GM19467 (cell line): ENCODE data around the gene SH2D7.

Experiments
- ATAC-seq: cut with Tn5 transposase; IDR thresholded peaks from one replicate; pipeline ENCODE4 v1.9.1; 2021; ENCODE audit warnings: mild to moderate bottlenecking, moderate library complexity; ENCODE audit not compliant: unreplicated experiment

Gene SH2D7

DNA sequence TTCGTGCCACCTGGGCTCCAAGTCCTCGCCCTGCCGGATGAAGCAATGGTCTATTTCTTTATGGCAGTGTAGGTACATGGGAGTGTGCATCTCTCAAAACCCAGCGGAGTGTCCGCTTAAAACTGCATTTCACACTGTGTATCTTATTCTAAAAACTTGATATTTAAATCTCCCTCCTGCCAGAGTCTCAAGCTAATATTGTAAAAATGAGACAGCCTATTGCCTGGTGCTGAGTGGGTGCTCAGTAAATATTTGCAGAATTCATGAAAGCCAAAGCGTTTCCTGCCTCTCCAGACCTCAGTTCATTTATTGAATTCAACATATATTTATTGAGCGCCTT, 14.5 kb upstream of the SH2D7 start:
- ATAC-seq, result no peak

GRCh38 chr15:78079298-78080087, 12.9 kb upstream of the SH2D7 start:
- ATAC-seq, result no peak

- no peak for ATAC-seq
These were observed 12.3 kb upstream of the SH2D7 start for GRCh38 chr15:78080088-78080460.

- no peak for ATAC-seq
These were observed 10.1 kb upstream of the SH2D7 start for GRCh38 chr15:78082106-78082742.

GRCh38 chr15:78082743-78083110, 9.6 kb upstream of the SH2D7 start:
- ATAC-seq, result no peak

GRCh38 chr15:78083186-78083585, 9.2 kb upstream of the SH2D7 start:
- ATAC-seq, result no peak

- ATAC-seq, result no peak
These were observed 8.5 kb upstream of the SH2D7 start for GRCh38 chr15:78083687-78084448.

GRCh38 chr15:78084449-78084750, 8.0 kb upstream of the SH2D7 start:
- ATAC-seq, result no peak

- no peak for ATAC-seq
These were observed 6.4 kb upstream of the SH2D7 start for GRCh38 chr15:78085928-78086327.

- no peak for ATAC-seq
These were observed 4.2 kb upstream of the SH2D7 start for GRCh38 chr15:78087951-78088772.

GRCh38 chr15:78088773-78089080, 3.6 kb upstream of the SH2D7 start:
- ATAC-seq, result no peak

DNA sequence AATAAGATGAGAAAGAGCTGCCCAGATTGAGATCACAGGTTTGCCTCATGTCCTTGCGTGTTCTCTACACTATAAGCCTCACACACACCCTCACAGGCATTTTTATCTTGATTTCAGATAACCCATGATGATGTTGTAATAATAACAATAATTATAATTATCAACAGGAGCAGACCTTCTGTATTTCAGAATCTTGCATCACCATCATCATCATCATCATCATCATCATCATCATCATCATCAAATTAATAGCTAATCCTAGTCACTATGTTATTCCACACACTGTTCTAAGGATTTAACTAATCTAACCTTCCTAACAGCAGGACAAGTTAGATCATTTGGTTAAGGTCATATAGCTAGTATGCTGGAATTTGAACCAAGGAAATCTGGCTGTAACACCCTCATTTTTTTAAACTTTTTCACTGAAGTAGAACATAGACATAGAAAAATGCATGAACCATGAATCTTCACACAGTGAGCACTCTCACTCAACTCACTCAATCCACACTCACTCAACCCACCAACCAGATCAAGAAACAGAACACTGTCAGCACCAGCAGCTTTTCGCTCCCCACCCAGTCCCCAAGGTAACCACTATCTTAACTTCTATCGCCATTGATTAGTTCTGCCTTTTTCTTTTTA, 1.8 kb upstream of the SH2D7 start:
- no peak for ATAC-seq

DNA sequence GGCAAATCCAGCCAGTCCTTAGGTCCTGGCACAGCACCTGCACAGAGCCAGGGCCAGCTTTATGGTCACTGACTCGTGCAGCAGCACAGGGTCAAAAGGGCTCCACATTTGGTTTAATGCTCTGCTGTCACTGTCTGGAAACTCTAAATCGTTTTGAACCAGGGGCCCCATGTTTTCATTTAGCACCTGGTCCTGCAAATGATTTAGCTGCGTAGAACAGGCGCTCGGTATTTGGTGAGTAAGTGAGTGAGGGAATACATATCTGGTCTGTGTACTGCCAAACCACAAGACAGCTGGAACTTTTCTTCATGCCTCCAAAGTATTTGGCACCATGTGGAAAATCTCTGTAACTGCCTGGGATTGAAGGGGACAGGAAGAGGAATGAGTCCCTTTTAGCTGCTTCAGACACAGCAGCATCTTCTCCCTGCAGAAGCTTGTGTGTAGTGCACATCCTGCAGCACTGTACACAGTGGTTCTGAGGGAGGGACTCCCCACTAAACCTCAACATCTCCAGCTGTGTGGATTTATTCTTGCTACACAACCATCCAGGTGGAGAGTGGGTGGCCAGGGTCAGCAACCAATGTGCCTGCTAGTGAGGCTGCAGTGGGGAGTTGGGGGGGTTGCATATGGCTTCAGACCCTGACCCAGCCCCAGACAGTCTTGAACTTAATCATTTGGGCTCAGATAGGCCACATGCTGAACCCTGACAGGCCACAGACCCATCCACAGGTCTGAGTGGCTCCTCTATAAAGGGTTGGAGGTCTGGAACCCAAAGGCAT, 1.1 kb downstream of the SH2D7 start:
- no peak for ATAC-seq

DNA sequence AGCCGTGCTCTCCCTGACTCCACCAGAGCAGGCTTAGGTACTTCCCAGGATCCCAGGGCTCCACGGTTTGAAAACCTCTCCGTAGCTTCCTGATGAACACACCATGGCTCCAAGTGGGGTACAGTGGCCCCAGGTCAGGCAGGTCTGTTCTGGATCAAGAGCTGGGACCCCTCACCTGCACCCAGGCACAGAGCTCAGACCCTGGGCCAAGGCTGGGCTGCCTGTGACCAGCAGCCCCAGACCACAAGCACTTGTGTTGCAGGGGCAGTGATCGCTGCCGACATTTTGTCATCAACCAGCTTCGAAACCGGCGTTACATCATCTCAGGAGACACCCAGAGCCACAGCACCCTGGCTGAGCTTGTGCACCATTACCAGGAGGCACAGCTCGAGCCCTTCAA, 5.3 kb downstream of the SH2D7 start:
- ATAC-seq, result no peak

- no peak for ATAC-seq
These were observed 5.9 kb downstream of the SH2D7 start for GRCh38 chr15:78098131-78098755.

DNA sequence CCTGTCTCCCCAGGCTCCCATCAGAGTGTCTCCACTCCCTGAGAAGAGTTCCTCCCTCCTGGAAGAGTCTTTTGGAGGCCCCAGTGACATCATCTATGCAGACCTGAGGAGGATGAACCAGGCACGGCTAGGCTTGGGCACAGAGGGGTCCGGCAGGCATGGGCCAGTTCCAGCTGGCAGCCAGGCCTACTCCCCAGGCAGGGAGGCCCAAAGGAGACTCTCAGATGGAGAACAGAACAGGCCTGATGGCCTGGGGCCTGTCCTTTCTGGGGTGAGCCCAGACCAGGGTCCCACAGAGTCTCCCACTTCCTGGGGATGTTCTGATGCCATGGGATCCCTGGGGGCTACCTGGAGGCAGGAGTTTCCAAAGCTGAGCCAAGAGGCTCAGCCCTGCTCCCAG, 8.5 kb downstream of the SH2D7 start:
- ATAC-seq, result no peak

DNA sequence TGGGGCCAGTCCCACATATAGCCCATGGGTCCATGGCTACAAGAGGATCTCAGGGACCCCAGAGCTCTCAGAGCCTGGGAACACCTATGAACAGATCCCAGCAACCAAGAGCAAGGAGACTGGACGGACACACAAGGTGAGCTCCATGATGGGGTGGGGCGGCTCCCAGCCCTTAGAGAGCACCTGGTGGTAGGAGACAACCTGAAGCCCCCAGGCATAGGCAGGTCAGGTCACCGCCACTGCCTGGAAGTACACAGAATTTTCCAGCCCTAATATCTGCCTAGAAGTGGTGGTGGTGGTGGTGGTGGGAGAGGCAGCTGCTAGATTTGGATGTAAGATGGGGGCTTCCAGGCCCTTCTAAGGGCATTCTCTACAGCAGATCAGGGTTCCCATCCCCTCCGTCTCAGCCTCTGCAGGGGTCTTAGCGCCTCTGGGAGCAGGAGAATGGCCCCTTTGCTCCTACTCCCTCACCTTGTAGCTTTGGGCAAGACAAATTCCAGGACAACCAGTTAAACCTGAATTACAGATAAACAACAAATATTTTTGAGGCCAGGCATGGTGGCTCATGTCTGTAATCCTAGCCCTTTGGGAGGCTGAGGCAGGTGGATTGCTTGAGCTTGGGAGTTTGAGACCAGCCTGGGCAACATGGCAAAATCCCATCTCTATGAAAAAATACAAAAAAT, 9.2 kb downstream of the SH2D7 start:
- no peak for ATAC-seq

GRCh38 chr15:78102211-78102610, 9.8 kb downstream of the SH2D7 start:
- ATAC-seq, result no peak

DNA sequence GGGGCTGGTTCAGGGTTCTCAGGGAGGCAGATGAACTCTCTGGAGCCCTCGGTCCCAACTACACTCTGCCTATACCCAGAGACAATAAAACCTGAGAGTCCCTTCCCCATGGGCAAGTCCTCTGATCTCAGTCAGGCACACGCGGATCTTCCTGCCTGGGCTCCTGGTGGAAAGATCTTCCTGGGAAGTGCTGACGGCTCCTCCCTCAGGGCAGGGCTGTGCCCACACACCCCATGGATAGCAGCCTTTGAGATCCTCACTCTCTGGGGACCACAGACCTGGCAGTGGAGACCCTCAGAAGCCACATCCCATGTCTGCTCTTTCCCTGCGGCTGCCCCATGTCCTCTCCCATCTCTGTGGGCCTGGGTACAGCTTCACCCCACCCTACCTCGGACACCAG, 10.4 kb downstream of the SH2D7 start:
- no peak for ATAC-seq
